ENCODE data around the gene ADAD2.
A peak's percentile ranks its signal among the peaks of the same experiment; 100 is the strongest.

ADAD2 gene

GRCh38 chr16:84232969-84233368, 42.0 kb downstream of the ADAD2 start:
- Histone ChIP-seq H3K4me3 (no peak overlapping the region), H3K4me2 (no peak overlapping the region), H3K36me3 (no peaks in the 10 kb centered on the region), H3K9me3 (replicated peaks in 1 of 11) (no peaks in the 10 kb centered on the region), H4K20me1 (no peaks in the 10 kb centered on the region; a peak in 1 of 22 replicates), H3K27ac (no peak overlapping the region), H3K4me1 (peaks cover 9 to 16% (median 12%) of the 10 kb centered on the region in 10 experiments), H3K9ac (no peak overlapping the region), H3K27me3 (no peaks in the 10 kb centered on the region)
- TF ChIP-seq Cebpa-rat (IDR thresholded peaks at IDR 0.05), result no peak

- Histone ChIP-seq H3K9ac (no peak overlapping the region), H3K36me3 (no peaks in the 10 kb centered on the region), H3K4me1 (peaks cover 3 to 11% (median 5%) of the 10 kb centered on the region in 10 experiments; a peak in 19 of 20 replicates), H4K20me1 (no peaks in the 10 kb centered on the region; a peak in 1 of 22 replicates), H3K9me3 (replicated peaks in 1 of 11) (no peaks in the 10 kb centered on the region), H3K27ac (no peak overlapping the region), H3K4me2 (no peak overlapping the region), H3K27me3 (no peaks in the 10 kb centered on the region), H3K4me3 (no peak overlapping the region)
- no peak for TF ChIP-seq Cebpa-rat (IDR thresholded peaks at IDR 0.05)
These were observed 42.8 kb downstream of the ADAD2 start for GRCh38 chr16:84233748-84234147.

- no peak overlapping the region for H3K4me3 ChIP-seq
These were observed 43.6 kb downstream of the ADAD2 start for GRCh38 chr16:84234321-84235241.

GRCh38 chr16:84236671-84237070, 45.7 kb downstream of the ADAD2 start:
- H3K36me3 ChIP-seq, result no peaks in the 10 kb centered on the region
- no peaks in the 10 kb centered on the region for H4K20me1 ChIP-seq
- H3K4me2 ChIP-seq, result no peak overlapping the region
- no peak for TF ChIP-seq Cebpa-rat (IDR thresholded peaks at IDR 0.05)
- H3K27ac ChIP-seq, result no peak overlapping the region
- H3K9ac ChIP-seq, result no peak overlapping the region
- H3K4me3 ChIP-seq, result no peak overlapping the region
- H3K4me1 ChIP-seq, result peaks cover 22 to 29% (median 27%) of the 10 kb centered on the region in 10 experiments
- H3K27me3 ChIP-seq, result no peaks in the 10 kb centered on the region
- H3K9me3 ChIP-seq (replicated peaks in 1 of 11), result no peaks in the 10 kb centered on the region

More at GRCh38 chr16:84234321-84235241, 43.6 kb downstream of the ADAD2 start:
- no peak overlapping the region for H3K4me2 ChIP-seq
- no peaks in the 10 kb centered on the region; a peak in 1 of 22 replicates for H4K20me1 ChIP-seq
- no peaks in the 10 kb centered on the region for H3K36me3 ChIP-seq
- no peak overlapping the region for H3K9ac ChIP-seq
- no peaks in the 10 kb centered on the region for H3K9me3 ChIP-seq (replicated peaks in 1 of 11)
- H3K27ac ChIP-seq, result no peak overlapping the region
- H3K4me1 ChIP-seq, result peaks cover 5 to 13% (median 7%) of the 10 kb centered on the region in 10 experiments; a peak in 19 of 20 replicates
- no peaks in the 10 kb centered on the region for H3K27me3 ChIP-seq
- no peak for TF ChIP-seq Cebpa-rat (IDR thresholded peaks at IDR 0.05)

- no peak for TF ChIP-seq Cebpa-rat (IDR thresholded peaks at IDR 0.05)
- Histone ChIP-seq H3K36me3 (no peaks in the 10 kb centered on the region), H3K9me3 (replicated peaks in 1 of 11) (no peaks in the 10 kb centered on the region), H3K4me1 (peaks cover 22 to 29% (median 28%) of the 10 kb centered on the region in 10 experiments), H3K4me3 (no peak overlapping the region), H3K27ac (no peak overlapping the region), H4K20me1 (no peaks in the 10 kb centered on the region), H3K4me2 (no peak overlapping the region; a peak in 1 of 22 replicates), H3K27me3 (no peaks in the 10 kb centered on the region), H3K9ac (no peak overlapping the region)
These were observed 47.2 kb downstream of the ADAD2 start for GRCh38 chr16:84237994-84238750.

GRCh38 chr16:84239141-84239769, 48.3 kb downstream of the ADAD2 start:
- Histone ChIP-seq H3K9me3 (replicated peaks in 1 of 11) (peaks cover 0 to 8% (median 0%) of the 10 kb centered on the region in 11 experiments; a peak in 2 of 22 replicates), H3K9ac (peak overlapping the region in 1 of 11 experiments; percentile 16; a peak in 1 of 22 replicates), H3K4me3 (no peak overlapping the region), H3K27ac (no peak overlapping the region), H4K20me1 (no peaks in the 10 kb centered on the region), H3K4me1 (peaks cover 22 to 29% (median 28%) of the 10 kb centered on the region in 10 experiments), H3K36me3 (no peaks in the 10 kb centered on the region), H3K27me3 (no peaks in the 10 kb centered on the region), H3K4me2 (peak overlapping the region; percentile 69 to 93 (median 79))
- no peak for TF ChIP-seq Cebpa-rat (IDR thresholded peaks at IDR 0.05)

- Histone ChIP-seq H3K4me1 (peaks cover 22 to 29% (median 28%) of the 10 kb centered on the region in 10 experiments), H3K4me3 (no peak within 1 kb of the TSS), H3K27me3 (no peaks in the 10 kb centered on the region), H3K9me3 (replicated peaks in 1 of 11) (peaks cover 0 to 8% (median 0%) of the 10 kb centered on the region in 11 experiments; a peak in 2 of 22 replicates), H3K36me3 (no peaks in the 10 kb centered on the region), H3K4me2 (peak within 1 kb of the TSS; percentile 69 to 93 (median 79)), H3K9ac (peak within 1 kb of the TSS in 4 of 11 experiments; percentile 16 to 32 (median 26); a peak in 7 of 22 replicates), H4K20me1 (no peaks in the 10 kb centered on the region), H3K27ac (no peak within 1 kb of the TSS)
- no peak for TF ChIP-seq Cebpa-rat (IDR thresholded peaks at IDR 0.05)
These were observed 49.0 kb downstream of the ADAD2 start, which contains the start of gene KCNG4 for GRCh38 chr16:84239909-84240308. KCNG4 (minus strand) TSS chr16:84240012; CDS start chr16:84237485, 2,527 bp downstream.

GRCh38 chr16:84240455-84240854, 49.5 kb downstream of the ADAD2 start:
- no peak overlapping the region for H3K4me3 ChIP-seq
- no peaks in the 10 kb centered on the region for H4K20me1 ChIP-seq
- H3K4me1 ChIP-seq, result peaks cover 22 to 29% (median 28%) of the 10 kb centered on the region in 10 experiments
- H3K9ac ChIP-seq, result peak overlapping the region in 3 of 11 experiments; percentile 25 to 32 (median 28); a peak in 5 of 22 replicates
- peak overlapping the region; percentile 69 to 93 (median 79) for H3K4me2 ChIP-seq
- no peaks in the 10 kb centered on the region for H3K27me3 ChIP-seq
- no peak for TF ChIP-seq Cebpa-rat (IDR thresholded peaks at IDR 0.05)
- H3K36me3 ChIP-seq, result no peaks in the 10 kb centered on the region
- peaks cover 0 to 8% (median 0%) of the 10 kb centered on the region in 11 experiments; a peak in 2 of 22 replicates for H3K9me3 ChIP-seq (replicated peaks in 1 of 11)
- no peak overlapping the region for H3K27ac ChIP-seq
